Keratinocyte (primary cell): ENCODE data around the gene GLRB. TPM values are rescaled to one million over a fixed set of nuclear protein-coding genes. Genes with fewer than 3 reads are reported as not detected.

Experiments
- DNase-seq: peaks from one replicate; pipeline ENCODE4 v3.0.0-alpha.2; 2011; ENCODE audit warnings: low read depth, missing footprints, low spot score
- FAIRE-seq: peaks from 2 replicates; lab custom pipeline; 2011; peaks lifted over from hg19 to GRCh38; lab: Jason Lieb, UNC
- H2AFZ ChIP-seq: 2 replicates; pipeline ENCODE4 v1.6.0; 2012; ENCODE audit warnings: low read length, control low read depth, inconsistent platforms; ENCODE audit not compliant: control insufficient read depth
- H3K27ac ChIP-seq: 2 replicates; pipeline ENCODE4 v1.5.1; 2011; ENCODE audit warnings: low read length; ENCODE audit not compliant: control insufficient read depth, insufficient read depth
- H3K27me3 ChIP-seq: 3 replicates; pipeline ENCODE4 v1.6.0; 2011; ENCODE audit warnings: low read length; ENCODE audit not compliant: control insufficient read depth, insufficient read depth; ENCODE audit errors: extremely low read depth
- H3K36me3 ChIP-seq, 2 experiments: 2 replicates in 1 of 2; 3 replicates in 1 of 2; pipeline ENCODE4 v1.5.1; 2011; ENCODE audit warnings: low read length in 2 of 2, mild to moderate bottlenecking in 1 of 2; ENCODE audit not compliant: control insufficient read depth in 2 of 2, insufficient read depth in 2 of 2; ENCODE audit errors: extremely low read depth in 1 of 2
- H3K4me1 ChIP-seq: 3 replicates; pipeline ENCODE4 v1.5.1; 2011; ENCODE audit warnings: low read length; ENCODE audit not compliant: control insufficient read depth, insufficient read depth; ENCODE audit errors: extremely low read depth
- H3K4me2 ChIP-seq: 3 replicates; pipeline ENCODE4 v1.6.0; 2011; ENCODE audit warnings: low read depth, low read length; ENCODE audit not compliant: control insufficient read depth, insufficient read depth; ENCODE audit errors: extremely low read depth
- H3K4me3 ChIP-seq, 3 experiments: fragments of 200-600 bp in 1 of 3; sonication (generic) in 1 of 3; 2 replicates in 2 of 3; 3 replicates in 1 of 3; pipeline ENCODE4 v1.5.1; 2011 to 2016; ENCODE audit warnings: low read length in 3 of 3, mild to moderate bottlenecking in 3 of 3, control low read depth in 2 of 3, inconsistent platforms in 1 of 3, low read depth in 1 of 3, mixed read lengths in 1 of 3, mixed run types in 1 of 3, moderate library complexity in 1 of 3; ENCODE audit not compliant: control insufficient read depth in 2 of 3, insufficient read depth in 2 of 3; ENCODE audit errors: extremely low read depth in 1 of 3
- H3K79me2 ChIP-seq: 2 replicates; pipeline ENCODE4 v1.6.0; 2012; ENCODE audit warnings: low read length; ENCODE audit not compliant: control insufficient read depth, insufficient read depth
- H3K9ac ChIP-seq: 3 replicates; pipeline ENCODE4 v1.6.0; 2011; ENCODE audit warnings: low read length; ENCODE audit not compliant: control insufficient read depth, insufficient read depth; ENCODE audit errors: extremely low read depth
- H3K9me1 ChIP-seq: 3 replicates; pipeline ENCODE4 v1.6.0; 2011; ENCODE audit warnings: low read length; ENCODE audit not compliant: control insufficient read depth, insufficient read depth; ENCODE audit errors: extremely low read depth
- H3K9me3 ChIP-seq: 2 replicates; pipeline ENCODE4 v1.5.1; 2012; ENCODE audit warnings: low read depth, low read length; ENCODE audit not compliant: control insufficient read depth
- H4K20me1 ChIP-seq: 3 replicates; pipeline ENCODE4 v1.6.0; 2011; ENCODE audit warnings: low read length; ENCODE audit not compliant: control insufficient read depth, insufficient read depth; ENCODE audit errors: extremely low read depth
- EZH2 ChIP-seq: IDR thresholded peaks from one replicate; pipeline ENCODE4 v1.6.1; 2012; ENCODE audit warnings: inconsistent platforms, mild to moderate bottlenecking, low read length, moderate library complexity
- dilution Hi-C: fragments of 300-500 bp; cut with MboI; formaldehyde crosslinking; loops from one replicate; pipeline ENCODE4 v1.7.0; 2020; ENCODE audit warnings: low sequenced_read_pairs; ENCODE audit not compliant: extremely low pct_ligation_motif_present
- polyA minus RNA-seq, 3 experiments: library from RNA; depleted of rRNA, polyadenylated mRNA; stranded (reverse); fragments of >200 nt; gene quantifications; 1 replicate in 1 of 3; 2 replicates in 1 of 3; 3 replicates in 1 of 3; pipeline ENCODE4 v1.2.3, GENCODE V29; 2011
- polyA plus RNA-seq, 5 experiments: library from polyadenylated mRNA; depleted of rRNA in 3 of 5; stranded (reverse) in 3 of 5; stranded (forward) in 1 of 5; unstranded in 1 of 5; fragments of >200 nt; gene quantifications; 1 replicate in 1 of 5; 2 replicates in 3 of 5; 3 replicates in 1 of 5; pipeline versions ENCODE4 v1.2.1 to v1.2.3, GENCODE V29; 2011 to 2012; ENCODE audit warnings: missing spikeins in 2 of 5, low read depth in 1 of 5, low replicate concordance in 1 of 5
- TF ChIP-seq, protein P1 (sequence below), 3 experiments: IDR thresholded peaks in 1 of 3; conservative IDR thresholded peaks in 1 of 3; optimal IDR thresholded peaks in 1 of 3; 2 replicates in 2 of 3; 3 replicates in 1 of 3; pipeline versions ENCODE3 to v1.5.1; 2011; ENCODE audit warnings: low read length in 3 of 3, mild to moderate bottlenecking in 3 of 3, moderate library complexity in 2 of 3, control low read depth in 1 of 3, inconsistent platforms in 1 of 3; ENCODE audit not compliant: insufficient read depth in 2 of 3; ENCODE audit errors: extremely low read depth in 1 of 3

The GLRB gene
- 0.77 to 1.0 TPM (median 0.80 TPM) in 3 replicates for polyA plus RNA-seq
- polyA plus RNA-seq (2011; ENCODE audit: low read depth): 1.1 TPM
- polyA plus RNA-seq (2011; cell fraction: cytosol; rRNA removed): 0.34 and 0.72 TPM in 2 replicates
- polyA plus RNA-seq (2011; cell fraction: nucleus; rRNA removed): 0.80 and 1.0 TPM in 2 replicates
- 0.56 and 0.69 TPM in 2 replicates for polyA plus RNA-seq (2012; ENCODE audit: low replicate concordance)
- 0.19 to 0.56 TPM in 2 of 3 replicates, not detected in the other for polyA minus RNA-seq
- polyA minus RNA-seq (2011; cell fraction: cytosol; rRNA and poly(A)+ RNA removed): not detected
- polyA minus RNA-seq (2011; cell fraction: nucleus; rRNA and poly(A)+ RNA removed): 1.1 and 1.2 TPM in 2 replicates

DNA sequence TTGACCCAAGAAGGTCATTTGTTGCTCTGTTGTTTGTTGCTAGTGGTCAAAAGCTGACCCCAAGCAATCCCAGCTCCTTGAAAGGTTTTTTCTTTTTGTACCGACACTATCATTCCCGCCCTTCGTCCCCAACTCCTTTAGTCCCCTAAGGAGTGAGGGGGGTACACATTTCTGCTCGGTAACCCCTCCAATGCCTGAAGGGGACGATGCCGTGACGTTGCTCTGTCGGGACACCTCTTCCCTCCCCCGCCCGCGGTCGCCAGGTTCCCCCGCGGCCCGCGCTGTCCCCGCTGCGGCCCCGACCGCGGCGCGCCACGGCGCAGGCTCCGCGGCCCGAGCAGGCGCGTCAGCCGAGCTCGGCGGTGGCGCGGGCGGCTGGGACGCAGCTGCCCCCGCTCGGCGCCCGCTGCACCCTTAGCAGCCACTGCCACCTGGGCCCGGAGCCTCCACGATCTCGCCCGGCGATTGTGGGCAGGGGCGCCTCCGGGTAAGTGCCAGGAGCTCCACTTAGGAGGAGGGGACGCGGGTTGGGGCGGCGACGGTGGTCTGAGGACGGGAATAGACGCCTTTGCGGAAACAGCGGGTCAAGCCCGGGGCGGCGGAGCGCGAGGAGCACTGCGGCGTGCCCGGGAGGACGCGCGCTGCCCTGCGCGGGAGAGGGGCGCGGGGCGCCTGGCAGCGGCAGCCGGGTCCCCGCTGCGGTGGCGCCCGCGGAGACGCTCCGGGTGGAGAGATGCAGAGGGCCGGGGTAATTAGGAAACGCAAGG lies at the start of gene GLRB:
Gene GLRB (plus strand): TSS at position 340 of the 767 bp plus-strand sequence. CDS start 1,875 bp downstream, outside the sequence.
- Histone ChIP-seq H3K27me3 (no peaks in the 10 kb centered on the region), H3K36me3 (no peaks in the 10 kb centered on the region), H3K4me2 (peak within 1 kb of the TSS; percentile 94), H3K4me3 (peak within 1 kb of the TSS; percentile 57 to 88 (median 79)), H3K27ac (no peak within 1 kb of the TSS), H3K9me1 (no peaks in the 10 kb centered on the region), H3K79me2 (no peaks in the 10 kb centered on the region), H2AFZ (peak within 1 kb of the TSS; percentile 91), H3K4me1 (peaks cover 18% of the 10 kb centered on the region), H4K20me1 (no peaks in the 10 kb centered on the region), H3K9ac (peak within 1 kb of the TSS; percentile 33), H3K9me3 (no peaks in the 10 kb centered on the region)
- TF ChIP-seq, protein P1, sequence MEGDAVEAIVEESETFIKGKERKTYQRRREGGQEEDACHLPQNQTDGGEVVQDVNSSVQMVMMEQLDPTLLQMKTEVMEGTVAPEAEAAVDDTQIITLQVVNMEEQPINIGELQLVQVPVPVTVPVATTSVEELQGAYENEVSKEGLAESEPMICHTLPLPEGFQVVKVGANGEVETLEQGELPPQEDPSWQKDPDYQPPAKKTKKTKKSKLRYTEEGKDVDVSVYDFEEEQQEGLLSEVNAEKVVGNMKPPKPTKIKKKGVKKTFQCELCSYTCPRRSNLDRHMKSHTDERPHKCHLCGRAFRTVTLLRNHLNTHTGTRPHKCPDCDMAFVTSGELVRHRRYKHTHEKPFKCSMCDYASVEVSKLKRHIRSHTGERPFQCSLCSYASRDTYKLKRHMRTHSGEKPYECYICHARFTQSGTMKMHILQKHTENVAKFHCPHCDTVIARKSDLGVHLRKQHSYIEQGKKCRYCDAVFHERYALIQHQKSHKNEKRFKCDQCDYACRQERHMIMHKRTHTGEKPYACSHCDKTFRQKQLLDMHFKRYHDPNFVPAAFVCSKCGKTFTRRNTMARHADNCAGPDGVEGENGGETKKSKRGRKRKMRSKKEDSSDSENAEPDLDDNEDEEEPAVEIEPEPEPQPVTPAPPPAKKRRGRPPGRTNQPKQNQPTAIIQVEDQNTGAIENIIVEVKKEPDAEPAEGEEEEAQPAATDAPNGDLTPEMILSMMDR (optimal IDR thresholded peaks at IDR 0.05 in 1 of 3, IDR thresholded peaks at IDR 0.05 in 1 of 3, conservative IDR thresholded peaks at IDR 0.05 in 1 of 3; ENCODE audit: extremely low read depth in 1 of 3, insufficient read depth in 2 of 3, low read length in 3 of 3): no peak
- TF ChIP-seq EZH2: no peak
- dilution Hi-C loops: no loop called here
- FAIRE-seq: no peak
- DNase-seq: no peak

DNA sequence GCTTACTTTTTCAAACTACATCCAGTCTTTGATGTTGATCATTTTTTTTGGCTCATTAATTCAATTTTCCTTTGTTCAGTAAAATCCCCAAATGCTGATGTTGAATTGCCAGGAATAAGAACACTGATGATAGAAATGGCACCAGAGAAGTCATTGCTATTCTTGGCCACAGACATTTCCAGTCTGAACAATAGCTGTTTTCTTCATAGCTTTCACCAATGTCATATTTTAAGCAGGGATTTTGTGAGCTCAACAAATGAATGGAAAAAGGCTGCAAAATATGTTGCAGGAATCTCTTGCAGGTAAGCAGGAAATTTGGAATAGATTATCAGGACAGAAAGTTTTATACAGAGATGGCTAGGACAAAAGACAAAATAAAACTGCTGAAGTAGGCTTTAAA lies 40.5 kb upstream of the GLRB start:
- H3K9me1 ChIP-seq: no peaks in the 10 kb centered on the region
- H3K36me3 ChIP-seq: no peaks in the 10 kb centered on the region
- H3K79me2 ChIP-seq: no peaks in the 10 kb centered on the region
- no peak for TF ChIP-seq EZH2
- TF ChIP-seq, protein P1 (optimal IDR thresholded peaks at IDR 0.05 in 1 of 3, IDR thresholded peaks at IDR 0.05 in 1 of 3, conservative IDR thresholded peaks at IDR 0.05 in 1 of 3; ENCODE audit: extremely low read depth in 1 of 3, insufficient read depth in 2 of 3, low read length in 3 of 3): no peak
- peak; percentile 44 for FAIRE-seq
- no peak overlapping the region for H3K9ac ChIP-seq
- no peaks in the 10 kb centered on the region for H3K27me3 ChIP-seq
- DNase-seq: no peak
- H2AFZ ChIP-seq: no peak overlapping the region
- no peaks in the 10 kb centered on the region for H4K20me1 ChIP-seq
- dilution Hi-C loops: no loop called here
- no peak overlapping the region for H3K4me3 ChIP-seq
- H3K4me1 ChIP-seq: no peaks in the 10 kb centered on the region
- no peak overlapping the region for H3K4me2 ChIP-seq
- no peak overlapping the region for H3K27ac ChIP-seq
- no peaks in the 10 kb centered on the region for H3K9me3 ChIP-seq
